Activated CD8-positive, alpha-beta T cell treated with anti-CD3 and anti-CD28 coated beads for 36 hours (primary cell): ENCODE data around the gene PCDH1. TPM values are rescaled to one million over a fixed set of nuclear protein-coding genes. Genes with fewer than 3 reads are reported as not detected.

ENCODE experiments used
- ATAC-seq: fragments of 200-7000 bp; cut with Tn5 transposase; one replicate; pipeline ENCODE4 v1.10.0; 2021; ENCODE audit warnings: mild to moderate bottlenecking, moderate library complexity
- CTCF ChIA-PET: fragments of 350-600 bp; sonication (Branson Sonifier 250); formaldehyde crosslinking; loops from one replicate; lab custom pipeline; 2021; ENCODE audit warnings: antibody characterized with exemption; lab: Charles Lee
- POLR2A ChIA-PET: fragments of 350-600 bp; sonication (Branson Sonifier 250); formaldehyde crosslinking; loops from one replicate; lab custom pipeline; 2021; ENCODE audit warnings: antibody characterized with exemption; lab: Charles Lee
- DNase-seq: peaks from one replicate; pipeline ENCODE4 v3.0.0-alpha.2; 2020
- H3K27ac Mint-ChIP-seq: one replicate; pipeline ENCODE4 v1.8.0; 2021; ENCODE audit warnings: mild to moderate bottlenecking, mixed read lengths
- H3K27me3 Mint-ChIP-seq: one replicate; pipeline ENCODE4 v1.8.0; 2021; ENCODE audit warnings: mixed read lengths
- H3K36me3 Mint-ChIP-seq: one replicate; pipeline ENCODE4 v1.8.0; 2021; ENCODE audit warnings: low read depth, mixed read lengths
- H3K4me1 Mint-ChIP-seq: one replicate; pipeline ENCODE4 v1.8.0; 2021; ENCODE audit warnings: low read depth, mixed read lengths
- H3K4me3 Mint-ChIP-seq: one replicate; pipeline ENCODE4 v1.8.0; 2021; ENCODE audit warnings: mild to moderate bottlenecking, moderate library complexity, mixed read lengths
- H3K9me3 Mint-ChIP-seq: one replicate; pipeline ENCODE4 v1.8.0; 2021; ENCODE audit warnings: mixed read lengths
- intact Hi-C: fragments of 100-400 bp; cut with micrococcal nuclease; formaldehyde crosslinking; loops from one replicate; pipeline ENCODE4 v1.10.0; 2022
- total RNA-seq, 2 experiments: library from RNA; stranded (reverse); gene quantifications; one replicate each; pipeline ENCODE4 v1.2.3, GENCODE V29; 2021
- TF ChIP-seq, protein P1 (sequence below): fragments of 200-600 bp; IDR thresholded peaks from one replicate; pipeline ENCODE4 v1.8.0; 2022; ENCODE audit warnings: antibody characterized with exemption, mild to moderate bottlenecking

Gene PCDH1
- total RNA-seq, 2 experiments from 2014 or later: 0.87 TPM; not detected in 1

DNA sequence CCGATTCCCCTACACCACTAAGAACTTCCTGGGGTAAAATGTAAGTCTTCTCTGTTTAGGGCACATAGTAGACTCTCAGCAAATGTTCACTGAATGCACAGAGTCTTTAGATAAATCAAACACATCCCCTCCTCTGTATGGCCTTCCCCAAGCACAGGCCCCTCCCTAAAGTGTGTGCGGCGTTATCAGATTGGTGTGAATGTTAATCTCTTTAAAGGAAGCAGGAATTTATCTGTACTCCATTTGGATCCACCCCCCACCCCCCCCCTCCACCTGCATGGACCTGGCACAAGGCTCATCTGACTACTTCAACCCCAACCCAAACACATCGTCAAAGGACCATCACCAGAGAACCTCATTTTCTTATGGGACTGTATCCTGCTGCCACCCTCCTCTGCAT lies 6.3 kb downstream of the PCDH1 start:
- TF ChIP-seq, protein P1, sequence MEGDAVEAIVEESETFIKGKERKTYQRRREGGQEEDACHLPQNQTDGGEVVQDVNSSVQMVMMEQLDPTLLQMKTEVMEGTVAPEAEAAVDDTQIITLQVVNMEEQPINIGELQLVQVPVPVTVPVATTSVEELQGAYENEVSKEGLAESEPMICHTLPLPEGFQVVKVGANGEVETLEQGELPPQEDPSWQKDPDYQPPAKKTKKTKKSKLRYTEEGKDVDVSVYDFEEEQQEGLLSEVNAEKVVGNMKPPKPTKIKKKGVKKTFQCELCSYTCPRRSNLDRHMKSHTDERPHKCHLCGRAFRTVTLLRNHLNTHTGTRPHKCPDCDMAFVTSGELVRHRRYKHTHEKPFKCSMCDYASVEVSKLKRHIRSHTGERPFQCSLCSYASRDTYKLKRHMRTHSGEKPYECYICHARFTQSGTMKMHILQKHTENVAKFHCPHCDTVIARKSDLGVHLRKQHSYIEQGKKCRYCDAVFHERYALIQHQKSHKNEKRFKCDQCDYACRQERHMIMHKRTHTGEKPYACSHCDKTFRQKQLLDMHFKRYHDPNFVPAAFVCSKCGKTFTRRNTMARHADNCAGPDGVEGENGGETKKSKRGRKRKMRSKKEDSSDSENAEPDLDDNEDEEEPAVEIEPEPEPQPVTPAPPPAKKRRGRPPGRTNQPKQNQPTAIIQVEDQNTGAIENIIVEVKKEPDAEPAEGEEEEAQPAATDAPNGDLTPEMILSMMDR: no peak
- Mint-ChIP-seq H3K27ac (no peak overlapping the region), H3K4me3 (no peak overlapping the region), H3K4me1 (peaks cover under 1% of the 10 kb centered on the region), H3K9me3 (no peaks in the 10 kb centered on the region), H3K27me3 (peaks cover 45% of the 10 kb centered on the region), H3K36me3 (no peaks in the 10 kb centered on the region)
- ATAC-seq (no peak), DNase-seq (no peak)
- CTCF ChIA-PET: no interaction called here
- intact Hi-C loops: no loop called here
- POLR2A ChIA-PET: no interaction called here

DNA sequence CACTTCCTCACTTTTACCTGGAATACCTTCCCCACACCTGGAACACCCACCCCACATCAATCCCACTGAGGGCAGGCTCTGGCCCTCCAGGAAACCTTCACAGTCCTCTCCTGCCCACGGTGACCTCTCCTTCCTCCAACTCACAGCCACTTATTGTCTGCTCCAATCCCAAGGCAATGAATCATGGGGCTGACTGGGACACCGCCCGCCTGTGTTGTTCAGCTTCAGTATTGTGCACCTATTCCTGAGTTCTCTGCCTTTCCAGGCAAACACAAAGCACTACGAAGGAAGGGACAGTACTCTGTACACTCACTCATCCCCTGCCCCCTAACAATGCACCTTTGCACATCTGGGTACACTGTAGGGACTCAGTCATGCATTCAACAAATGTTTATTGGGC lies 7.3 kb downstream of the PCDH1 start:
- ChIA-PET POLR2A (no interaction called here), CTCF (interaction anchor here (1.2 to 4.4 kb wide), 2 partner anchors 8 to 169 kb away, joined by 3 to 22 read pairs; partner anchors contain the start of gene PCDH1)
- Mint-ChIP-seq H3K4me1 (no peaks in the 10 kb centered on the region), H3K27me3 (peaks cover 43% of the 10 kb centered on the region), H3K4me3 (no peak overlapping the region), H3K27ac (no peak overlapping the region), H3K9me3 (no peaks in the 10 kb centered on the region), H3K36me3 (no peaks in the 10 kb centered on the region)
- no peak for ATAC-seq
- TF ChIP-seq, protein P1: no peak
- no peak for DNase-seq
- intact Hi-C loops: no loop called here

DNA sequence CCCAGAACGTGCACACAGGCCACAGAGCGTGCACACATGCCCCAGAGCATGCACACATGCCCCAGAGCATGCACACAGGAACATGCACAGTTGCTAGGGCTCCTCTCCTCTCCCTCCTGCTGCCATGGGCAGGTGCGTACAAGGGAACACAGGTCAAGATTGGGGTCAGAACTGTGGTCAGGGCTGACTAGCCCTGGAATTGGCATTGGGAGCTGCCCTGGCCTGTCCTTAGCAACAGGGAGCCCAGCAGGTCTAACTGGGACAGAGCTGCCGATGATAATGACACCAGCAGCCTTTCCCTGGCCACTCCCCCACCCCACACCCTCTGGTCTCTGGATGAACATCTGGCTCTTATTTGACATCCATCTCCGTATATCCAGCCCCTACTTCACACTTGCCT lies 8.0 kb downstream of the PCDH1 start:
- Mint-ChIP-seq H3K4me3 (no peak overlapping the region), H3K4me1 (no peaks in the 10 kb centered on the region), H3K9me3 (no peaks in the 10 kb centered on the region), H3K27me3 (peaks cover 37% of the 10 kb centered on the region), H3K36me3 (no peaks in the 10 kb centered on the region), H3K27ac (no peak overlapping the region)
- TF ChIP-seq, protein P1: no peak
- ChIA-PET POLR2A (no interaction called here), CTCF (interaction anchor here (1.2 to 4.4 kb wide), 2 partner anchors 9 to 169 kb away, joined by 3 to 22 read pairs; partner anchors contain the start of gene PCDH1)
- intact Hi-C loops: no loop called here
- no peak for ATAC-seq
- DNase-seq: no peak

DNA sequence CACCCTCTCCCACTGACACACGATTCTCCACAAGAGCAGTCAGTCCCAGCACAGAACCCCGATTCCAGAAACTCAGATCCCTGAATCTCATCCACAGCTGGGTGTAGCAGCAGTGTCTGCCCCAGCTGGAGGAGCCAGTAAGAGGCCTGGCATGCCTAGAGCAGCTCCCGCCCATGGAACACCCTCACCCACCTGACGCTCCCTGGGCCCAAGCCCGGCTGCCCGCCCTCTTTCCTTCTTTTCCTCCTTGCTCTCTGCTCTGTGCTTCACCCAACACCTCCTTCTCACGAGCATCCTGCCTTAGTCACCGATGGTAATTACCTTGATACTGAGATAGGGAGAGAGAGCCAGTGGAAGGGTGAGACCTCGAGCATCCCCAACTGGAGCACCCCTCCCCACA lies 8.7 kb downstream of the PCDH1 start:
- TF ChIP-seq, protein P1: no peak
- H3K9me3 Mint-ChIP-seq: no peaks in the 10 kb centered on the region
- intact Hi-C loops: no loop called here
- no peak overlapping the region for H3K27ac Mint-ChIP-seq
- H3K4me3 Mint-ChIP-seq: no peak overlapping the region
- ChIA-PET POLR2A (no interaction called here), CTCF (interaction anchor here (1.0 to 4.4 kb wide), 2 partner anchors 10 to 117 kb away, joined by 3 to 22 read pairs; partner anchors contain the start of gene PCDH1)
- no peaks in the 10 kb centered on the region for H3K4me1 Mint-ChIP-seq
- H3K27me3 Mint-ChIP-seq: peaks cover 29% of the 10 kb centered on the region
- ATAC-seq (no peak), DNase-seq (no peak)
- H3K36me3 Mint-ChIP-seq: no peaks in the 10 kb centered on the region

DNA sequence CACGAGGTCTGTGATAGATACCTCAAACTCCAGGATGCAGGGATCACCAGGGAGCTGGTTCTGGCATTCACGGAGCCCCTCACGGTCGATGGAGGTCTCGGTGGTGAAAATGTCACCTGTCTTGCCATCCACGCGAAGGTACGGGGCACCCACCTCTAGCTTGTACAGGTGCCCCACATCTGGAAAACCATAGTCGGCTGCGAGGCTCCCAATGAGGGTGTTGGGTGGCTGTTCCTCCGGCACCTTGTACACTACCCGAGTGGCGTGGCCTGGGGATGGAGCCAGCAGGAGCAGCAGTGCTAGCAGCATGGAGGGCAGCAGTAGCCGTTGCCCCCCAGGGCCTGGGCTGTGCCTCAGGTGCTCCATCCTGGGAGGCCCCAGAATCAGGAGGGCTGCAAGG lies 9.2 kb downstream of the PCDH1 start:
- TF ChIP-seq, protein P1: no peak
- no peaks in the 10 kb centered on the region for H3K36me3 Mint-ChIP-seq
- intact Hi-C loops: no loop called here
- H3K4me1 Mint-ChIP-seq: no peaks in the 10 kb centered on the region
- H3K27me3 Mint-ChIP-seq: peaks cover 25% of the 10 kb centered on the region
- ChIA-PET CTCF (interaction anchor here (1.0 to 4.4 kb wide), 2 partner anchors 10 to 116 kb away, joined by 3 to 22 read pairs; partner anchors contain the start of gene PCDH1), POLR2A (no interaction called here)
- no peaks in the 10 kb centered on the region for H3K9me3 Mint-ChIP-seq
- ATAC-seq: no peak
- no peak overlapping the region for H3K4me3 Mint-ChIP-seq
- no peak for DNase-seq
- no peak overlapping the region for H3K27ac Mint-ChIP-seq
